A673 (cell line): ENCODE data around the gene ZNF775. TPM values are rescaled to one million over a fixed set of nuclear protein-coding genes. Genes with fewer than 3 reads are reported as not detected.

Experiments
- BruUV-seq: library from RNA; stranded (reverse); fragments of 400-500 nt; replicated peaks from 2 replicates; lab custom pipeline; 2021; lab: Mats Ljungman, UMichigan
- CTCF ChIA-PET: fragments of 300-600 bp; sonication (Branson Sonifier 250); formaldehyde crosslinking; loops from one replicate; lab custom pipeline; 2022; ENCODE audit warnings: antibody characterized with exemption; lab: Charles Lee
- POLR2A ChIA-PET: fragments of 300-600 bp; sonication (Branson Sonifier 250); formaldehyde crosslinking; loops from one replicate; lab custom pipeline; 2022; ENCODE audit warnings: antibody characterized with exemption; ENCODE audit not compliant: low non-redundant PET; lab: Charles Lee
- DNase-seq: peaks from one replicate; pipeline ENCODE4 v3.0.0-alpha.2; 2015; ENCODE audit warnings: low spot score
- H3K27ac ChIP-seq: fragments of 200-600 bp; sonication (generic); 2 replicates; pipeline ENCODE4 v1.5.1; 2016; ENCODE audit warnings: mixed run types, low read depth, mild to moderate bottlenecking, mixed read lengths, antibody characterized with exemption, low read length; ENCODE audit not compliant: poor library complexity, severe bottlenecking
- H3K27me3 ChIP-seq: fragments of 200-600 bp; sonication (generic); replicated peaks from 2 replicates; pipeline ENCODE4 v1.6.1; 2017; ENCODE audit warnings: mixed run types, low read depth, mild to moderate bottlenecking, mixed read lengths, antibody characterized with exemption, low read length; ENCODE audit not compliant: insufficient read depth, poor library complexity
- H3K36me3 ChIP-seq: fragments of 200-600 bp; sonication (generic); 2 replicates; pipeline ENCODE4 v1.6.1; 2016; ENCODE audit warnings: mixed run types, mild to moderate bottlenecking, mixed read lengths, antibody characterized with exemption, low read length; ENCODE audit not compliant: insufficient read depth, poor library complexity, severe bottlenecking
- H3K4me1 ChIP-seq: fragments of 200-600 bp; sonication (generic); 2 replicates; pipeline ENCODE4 v1.6.1; 2017; ENCODE audit warnings: mixed run types, mild to moderate bottlenecking, mixed read lengths, antibody characterized with exemption, low read length; ENCODE audit not compliant: insufficient read depth, poor library complexity, severe bottlenecking
- H3K4me3 ChIP-seq: fragments of 200-600 bp; sonication (generic); 2 replicates; pipeline ENCODE4 v1.5.1; 2016; ENCODE audit warnings: low read depth, mixed run types, mild to moderate bottlenecking, mixed read lengths, low read length; ENCODE audit not compliant: poor library complexity, severe bottlenecking
- H3K9me3 ChIP-seq: fragments of 200-600 bp; sonication (generic); 2 replicates; pipeline ENCODE4 v1.6.1; 2016; ENCODE audit warnings: mixed run types, low read depth, mild to moderate bottlenecking, mixed read lengths, antibody characterized with exemption, low read length; ENCODE audit not compliant: poor library complexity, severe bottlenecking
- CTCF ChIP-seq: fragments of 300-800, 200-600 bp; sonication (generic); conservative IDR thresholded peaks from 2 replicates; pipeline ENCODE4 v1.5.1; 2017; ENCODE audit warnings: low read depth, mild to moderate bottlenecking, antibody characterized with exemption, low read length, moderate library complexity, mixed read lengths
- EZH2 ChIP-seq: fragments of 200-600 bp; sonication (generic); IDR thresholded peaks from 2 replicates; pipeline ENCODE4 v1.6.1; 2017; ENCODE audit warnings: borderline replicate concordance, low read depth, mild to moderate bottlenecking, mixed read lengths, antibody characterized with exemption, low read length; ENCODE audit not compliant: poor library complexity, severe bottlenecking
- intact Hi-C: fragments of 100-400 bp; cut with micrococcal nuclease; formaldehyde crosslinking; loops from one replicate; pipeline ENCODE4 v1.10.0; 2022; ENCODE audit not compliant: unreplicated experiment
- total RNA-seq: library from RNA; stranded (reverse); gene quantifications from 2 replicates; pipeline ENCODE4 v1.2.3, GENCODE V29; 2021

ZNF775 gene
- total RNA-seq, 1 experiment from 2014 or later = 12.1 TPM

DNA sequence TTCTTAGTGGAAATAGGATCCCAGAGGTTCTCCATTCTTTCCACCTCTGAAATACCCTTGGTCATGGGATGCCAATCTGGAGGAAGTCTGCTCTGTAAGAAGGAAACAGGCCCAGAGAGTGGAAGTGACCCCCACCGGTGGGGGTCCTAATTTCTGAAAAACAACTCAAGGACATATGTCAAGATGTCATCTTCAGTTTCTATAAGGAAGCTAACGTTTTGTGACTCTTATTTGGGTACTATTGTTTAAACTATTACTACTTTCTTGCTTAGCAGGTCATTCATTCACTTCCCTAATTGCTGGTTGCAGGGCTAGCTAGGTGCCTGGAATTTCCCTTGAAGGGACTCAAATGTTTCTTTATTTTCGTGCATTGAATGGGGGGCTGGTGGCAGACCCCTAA, 1.9 kb upstream of the ZNF775 start:
- CTCF ChIA-PET = no interaction called here
- peaks cover 22% of the 10 kb centered on the region for H3K36me3 ChIP-seq
- POLR2A ChIA-PET = no interaction called here
- TF ChIP-seq CTCF (no peak), EZH2 (no peak)
- no peak overlapping the region for H3K4me3 ChIP-seq
- no TSS peak for BruUV-seq
- H3K9me3 ChIP-seq = no peaks in the 10 kb centered on the region
- DNase-seq = no peak
- intact Hi-C loops = no loop called here
- no peak overlapping the region for H3K27ac ChIP-seq
- H3K4me1 ChIP-seq = peaks cover 16% of the 10 kb centered on the region
- H3K27me3 ChIP-seq = no peaks in the 10 kb centered on the region

DNA sequence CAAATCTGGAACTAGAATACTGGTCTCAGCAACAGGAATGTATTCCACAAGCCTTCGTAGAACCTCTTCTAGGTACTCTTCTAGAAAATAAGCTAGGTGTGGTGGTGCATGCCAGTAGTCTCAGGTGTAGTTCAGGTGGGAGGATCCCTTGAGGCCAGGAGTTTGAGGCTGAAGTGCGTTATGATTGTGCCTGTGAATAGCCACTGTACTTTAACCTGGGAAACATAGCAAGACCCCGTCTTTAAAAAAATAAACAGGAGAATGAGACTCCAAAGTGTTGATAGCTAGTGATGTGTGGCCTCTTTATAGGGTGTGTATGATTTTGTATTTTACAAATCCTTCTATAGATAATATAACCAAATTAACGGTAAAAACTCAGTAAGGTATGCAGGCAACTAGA, 1.5 kb upstream of the ZNF775 start:
- DNase-seq = no peak
- intact Hi-C loops = no loop called here
- Histone ChIP-seq H3K4me3 (no peak overlapping the region), H3K36me3 (peaks cover 18% of the 10 kb centered on the region), H3K4me1 (peaks cover 16% of the 10 kb centered on the region), H3K27ac (peak overlapping the region; percentile 90), H3K27me3 (no peaks in the 10 kb centered on the region), H3K9me3 (no peaks in the 10 kb centered on the region)
- ChIA-PET POLR2A (interaction anchor here (0.6 kb wide), 1 partner anchor 60 kb away, joined by 3 read pairs; no protein-coding TSS in a partner anchor), CTCF (no interaction called here)
- no TSS peak for BruUV-seq
- TF ChIP-seq CTCF = no peak
- TF ChIP-seq EZH2 = no peak

- BruUV-seq = TSS peak; percentile 84
These were observed 846 bp upstream of the ZNF775 start for GRCh38 chr7:150378115-150378852.

More at GRCh38 chr7:150378115-150378852, 846 bp upstream of the ZNF775 start:
- peaks cover 18% of the 10 kb centered on the region for H3K4me1 ChIP-seq
- peak overlapping the region; percentile 83 for H3K4me3 ChIP-seq
- H3K27me3 ChIP-seq = no peaks in the 10 kb centered on the region
- DNase-seq = peak; percentile 73
- CTCF ChIA-PET = no interaction called here
- H3K36me3 ChIP-seq = peaks cover 20% of the 10 kb centered on the region
- POLR2A ChIA-PET = interaction anchor here (0.6 kb wide), 1 partner anchor 61 kb away, joined by 3 read pairs; no protein-coding TSS in a partner anchor
- no peak for TF ChIP-seq EZH2
- TF ChIP-seq CTCF = peak; percentile 34
- no peaks in the 10 kb centered on the region for H3K9me3 ChIP-seq
- intact Hi-C loops = no loop called here
- peak overlapping the region; percentile 90 for H3K27ac ChIP-seq
